Heart right ventricle (tissue), 16 donors: ENCODE results near the gene CEP112. TPM values are rescaled to one million over a fixed set of nuclear protein-coding genes. Genes with fewer than 3 reads are reported as not detected.

Experiments used
- ATAC-seq, 8 donors: fragments of 200-7000 bp; cut with Tn5 transposase; one replicate each; pipeline ENCODE4 v1.9.1; 2020; ENCODE audit warnings: mild to moderate bottlenecking in 8 of 8, moderate library complexity in 8 of 8, moderate number of reproducible peaks in 1 of 8
- DNase-seq, 2 donors: peaks; one replicate each; pipeline ENCODE4 v3.0.0-alpha.2; 2020
- H3K27ac ChIP-seq, 10 donors: fragments of 200-600 bp; sonication (generic) in 2 of 10; one replicate each; pipeline versions ENCODE4 v1.5.0 to v1.8.0; 2020 to 2022; ENCODE audit warnings: mild to moderate bottlenecking in 3 of 10
- H3K27me3 ChIP-seq, 7 donors: fragments of 200-600 bp; one replicate each; pipeline ENCODE4 v1.8.0; 2021 to 2022; ENCODE audit warnings: mild to moderate bottlenecking in 2 of 7
- H3K36me3 ChIP-seq, 9 donors: fragments of 200-600 bp; sonication (generic) in 1 of 9; one replicate each; pipeline versions ENCODE4 v1.5.0 to v1.8.0; 2020 to 2022; ENCODE audit warnings: mild to moderate bottlenecking in 2 of 9
- H3K4me1 ChIP-seq, 9 donors: fragments of 200-600 bp; sonication (generic) in 1 of 9; one replicate each; pipeline versions ENCODE4 v1.5.0 to v1.8.0; 2020 to 2022; ENCODE audit warnings: mild to moderate bottlenecking in 4 of 9
- H3K4me3 ChIP-seq, 10 donors: fragments of 200-600 bp; sonication (generic) in 2 of 10; one replicate each; pipeline versions ENCODE4 v1.5.0 to v1.8.0; 2020 to 2022; ENCODE audit warnings: mild to moderate bottlenecking in 7 of 10, moderate library complexity in 2 of 10
- H3K9me3 ChIP-seq, 11 donors: fragments of 200-600 bp in 10 of 11; sonication (generic) in 2 of 11; one replicate each; pipeline versions ENCODE4 v1.5.0 to v1.8.0; 2013 to 2022; ENCODE audit warnings: mild to moderate bottlenecking in 2 of 11, control low read depth in 1 of 11, moderate library complexity in 1 of 11
- CTCF ChIP-seq, 9 donors: fragments of 200-600 bp; sonication (generic) in 2 of 9; IDR thresholded peaks; one replicate each; pipeline versions ENCODE4 v1.5.0 to v1.8.0; 2021 to 2022; ENCODE audit warnings: antibody characterized with exemption in 9 of 9, mild to moderate bottlenecking in 5 of 9, moderate library complexity in 1 of 9
- WGBS, 2 donors: extraction: QIAGEN DNeasy Blood & Tissue Kit; methylation state at CpG; one replicate each; pipeline ENCODE4 v1.1.7; 2013; ENCODE audit warnings: inconsistent platforms in 1 of 2; 5-methylcytosine and 5-hydroxymethylcytosine counted together
- intact Hi-C, 10 donors: fragments of 100-400 bp; cut with DNase I; formaldehyde crosslinking; loops; one replicate each; pipeline versions ENCODE4 v1.11.1 to v1.14.2; 2022
- polyA plus RNA-seq, 2 donors: library from polyadenylated mRNA; stranded (reverse); fragments of 200-250 nt; gene quantifications; one replicate each; pipeline ENCODE4 v1.2.3, GENCODE V29; 2013
- total RNA-seq, 10 donors: library from RNA; stranded (reverse); fragmentation: NEBNext Ultra II Directional in 3 of 10; extraction: Animal tissue kit (Norgen Biotek cat#: 25700) in 3 of 10; gene quantifications; one replicate each; pipeline versions ENCODE4 v1.2.1 to v1.2.4, GENCODE V29; 2021 to 2023
- donor health status: Arrhythmogenic right ventricular cardiomyopathy.
- donor health status: ischemic (EF 13 %, LVEDD 7.1; RV severe dilation, severe dysfunction).
- donor health status: healthy with polysubstance abuse.
- donor health status: DM: no; HTN: yes; CAD: no.
- donor health status: DM: no; HTN: no; CAD: no.
- donor health status: ischemic (EF 25% LVEDD 6.9; RV normal size, moderate dysfunction).
- donor health status: ischemic (EF 25% LVEDD 5.7; RV mildly dilated, moderate dysfunction).
- donor health status: healthy.
- donor health status: DM: yes; HTN: yes; CAD: no.
- donor health status: Ischemic cardiomyopathy.
- donor health status: ischemic (EF 35%, LVEDD 5.7; RV mildly dilated, moderate dysfunction).
- donor health status: nonischemic (EF 11% LVEDD 7.7; RV severe dilation, severe dysfunction).
- donor health status: DM: yes; HTN: yes; CAD: no.
- donor health status: PGD.
- donor health status: ischemic (EF 29% LVEDD 5.4; RV normal size, mild dysfunction).
- donor health status: nonischemic (EF 23%, LVEDD 6.1; RV moderate dilation, normal function).

Gene CEP112
- total and polyA plus RNA-seq, 12 donors, result 6.7 to 30.0 (median 16.3) TPM

DNA sequence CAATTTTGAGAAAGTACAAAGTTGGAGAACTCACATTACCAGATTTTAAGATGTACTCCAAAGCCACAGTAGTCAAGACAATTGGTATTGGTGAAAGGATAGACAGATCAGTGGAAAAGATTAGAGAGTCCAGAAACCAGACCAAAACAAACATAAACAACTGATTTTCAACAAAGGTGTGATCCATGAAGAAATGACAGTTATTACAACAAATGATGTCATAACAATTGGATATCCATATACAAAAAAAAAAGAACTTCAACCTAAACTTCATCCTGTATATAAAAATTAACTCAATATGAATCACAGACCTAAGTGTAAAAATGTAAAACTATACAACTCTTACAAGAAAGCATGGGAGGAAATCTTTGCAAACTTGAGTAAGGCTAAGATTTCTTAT, 8.4 kb downstream of the CEP112 start:
- peaks cover 0 to 6% (median 0%) of the 10 kb centered on the region in 11 donors for H3K9me3 ChIP-seq
- intact Hi-C loops, result no loop called here
- peaks cover 0 to 2% (median 0%) of the 10 kb centered on the region in 9 donors for H3K4me1 ChIP-seq
- H3K36me3 ChIP-seq, result peaks cover 0 to 46% (median 10%) of the 10 kb centered on the region in 9 donors
- DNase-seq, result no peak
- ATAC-seq, result no peak
- no peak overlapping the region for H3K27ac ChIP-seq
- no peak for TF ChIP-seq CTCF (IDR thresholded peaks at IDR 0.05)
- no peaks in the 10 kb centered on the region for H3K27me3 ChIP-seq
- no peak overlapping the region for H3K4me3 ChIP-seq

DNA sequence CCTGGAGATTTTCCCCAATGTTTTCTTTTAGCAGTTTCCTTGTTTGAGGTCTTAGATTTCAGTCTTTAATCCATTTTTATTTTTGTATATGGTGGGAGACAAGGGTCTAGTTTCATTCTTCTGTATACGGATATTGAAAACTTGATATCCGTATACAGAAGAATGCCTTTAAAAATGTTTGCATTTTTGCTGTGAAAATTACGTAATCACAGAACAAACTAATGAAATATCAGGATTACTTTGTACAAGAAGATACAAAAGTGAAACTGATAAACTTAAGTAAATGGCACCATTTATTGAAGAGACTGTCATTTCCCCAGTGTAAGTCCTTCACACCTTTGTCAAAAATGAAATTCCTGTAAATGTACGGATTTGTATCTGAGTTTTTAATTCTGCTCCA, 13.3 kb downstream of the CEP112 start:
- no peaks in the 10 kb centered on the region for H3K9me3 ChIP-seq
- no peaks in the 10 kb centered on the region for H3K27me3 ChIP-seq
- no peaks in the 10 kb centered on the region for H3K4me1 ChIP-seq
- DNase-seq (no peak), ATAC-seq (no peak)
- intact Hi-C loops, result no loop called here
- WGBS, 2 donors, result 97 to 98% methylated on average over 4 of the region's 4 CpGs
- H3K27ac ChIP-seq, result no peak overlapping the region
- TF ChIP-seq CTCF (IDR thresholded peaks at IDR 0.05), result no peak
- no peak overlapping the region for H3K4me3 ChIP-seq
- H3K36me3 ChIP-seq, result peaks cover 0 to 78% (median 14%) of the 10 kb centered on the region in 9 donors

- intact Hi-C loops, result no loop called here
- TF ChIP-seq CTCF (IDR thresholded peaks at IDR 0.05), result no peak
- Histone ChIP-seq H3K9me3 (no peaks in the 10 kb centered on the region), H3K4me3 (no peak overlapping the region), H3K27me3 (no peaks in the 10 kb centered on the region), H3K4me1 (peaks cover 0 to 6% (median 3%) of the 10 kb centered on the region in 9 donors), H3K27ac (no peak overlapping the region), H3K36me3 (peaks cover 0 to 67% (median 11%) of the 10 kb centered on the region in 9 donors)
- no peak for DNase-seq
- no peak for ATAC-seq
Observed at GRCh38 chr17:66177048-66177447, 14.9 kb downstream of the CEP112 start.

DNA sequence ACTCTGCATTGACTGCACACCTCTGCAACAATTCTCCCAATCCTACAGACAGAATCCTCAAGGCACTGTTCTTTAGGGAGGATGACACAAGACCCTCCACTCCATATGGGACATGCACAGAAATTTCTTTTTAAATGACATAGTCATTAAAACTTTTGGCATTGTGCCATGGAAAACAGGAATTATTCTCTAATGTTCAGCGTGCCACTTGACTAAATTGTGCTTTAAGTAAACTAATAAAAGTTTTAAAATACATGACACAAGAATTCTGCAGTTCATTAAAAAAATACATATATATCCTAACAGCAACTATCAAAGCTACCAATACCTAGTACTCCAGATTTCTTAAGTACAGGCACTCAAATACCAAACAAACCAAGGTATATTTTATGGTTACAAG, 16.0 kb downstream of the CEP112 start:
- DNase-seq, result no peak
- Histone ChIP-seq H3K27me3 (no peaks in the 10 kb centered on the region), H3K4me1 (peaks cover 0 to 15% (median 7%) of the 10 kb centered on the region in 9 donors), H3K27ac (no peak overlapping the region), H3K4me3 (no peak overlapping the region), H3K9me3 (no peaks in the 10 kb centered on the region), H3K36me3 (peaks cover 0 to 55% (median 3%) of the 10 kb centered on the region in 9 donors)
- no peak for TF ChIP-seq CTCF (IDR thresholded peaks at IDR 0.05)
- intact Hi-C loops, result no loop called here
- ATAC-seq, result no peak
- 45 to 51% methylated on average over 1 of the region's 1 CpG for WGBS, 2 donors
